A673 (cell line): ENCODE data around the gene SRRD. TPM values are rescaled to one million over a fixed set of nuclear protein-coding genes. Genes with fewer than 3 reads are reported as not detected.

Experiments
- BruUV-seq: library from RNA; stranded (reverse); fragments of 400-500 nt; replicated peaks from 2 replicates; lab custom pipeline; 2021; lab: Mats Ljungman, UMichigan
- CTCF ChIA-PET: fragments of 300-600 bp; sonication (Branson Sonifier 250); formaldehyde crosslinking; loops from one replicate; lab custom pipeline; 2022; ENCODE audit warnings: antibody characterized with exemption; lab: Charles Lee
- POLR2A ChIA-PET: fragments of 300-600 bp; sonication (Branson Sonifier 250); formaldehyde crosslinking; loops from one replicate; lab custom pipeline; 2022; ENCODE audit warnings: antibody characterized with exemption; ENCODE audit not compliant: low non-redundant PET; lab: Charles Lee
- DNase-seq: peaks from one replicate; pipeline ENCODE4 v3.0.0-alpha.2; 2015; ENCODE audit warnings: low spot score
- H3K27ac ChIP-seq: fragments of 200-600 bp; sonication (generic); 2 replicates; pipeline ENCODE4 v1.5.1; 2016; ENCODE audit warnings: mixed run types, low read depth, mild to moderate bottlenecking, mixed read lengths, antibody characterized with exemption, low read length; ENCODE audit not compliant: poor library complexity, severe bottlenecking
- H3K27me3 ChIP-seq: fragments of 200-600 bp; sonication (generic); replicated peaks from 2 replicates; pipeline ENCODE4 v1.6.1; 2017; ENCODE audit warnings: mixed run types, low read depth, mild to moderate bottlenecking, mixed read lengths, antibody characterized with exemption, low read length; ENCODE audit not compliant: insufficient read depth, poor library complexity
- H3K36me3 ChIP-seq: fragments of 200-600 bp; sonication (generic); 2 replicates; pipeline ENCODE4 v1.6.1; 2016; ENCODE audit warnings: mixed run types, mild to moderate bottlenecking, mixed read lengths, antibody characterized with exemption, low read length; ENCODE audit not compliant: insufficient read depth, poor library complexity, severe bottlenecking
- H3K4me1 ChIP-seq: fragments of 200-600 bp; sonication (generic); 2 replicates; pipeline ENCODE4 v1.6.1; 2017; ENCODE audit warnings: mixed run types, mild to moderate bottlenecking, mixed read lengths, antibody characterized with exemption, low read length; ENCODE audit not compliant: insufficient read depth, poor library complexity, severe bottlenecking
- H3K4me3 ChIP-seq: fragments of 200-600 bp; sonication (generic); 2 replicates; pipeline ENCODE4 v1.5.1; 2016; ENCODE audit warnings: low read depth, mixed run types, mild to moderate bottlenecking, mixed read lengths, low read length; ENCODE audit not compliant: poor library complexity, severe bottlenecking
- H3K9me3 ChIP-seq: fragments of 200-600 bp; sonication (generic); 2 replicates; pipeline ENCODE4 v1.6.1; 2016; ENCODE audit warnings: mixed run types, low read depth, mild to moderate bottlenecking, mixed read lengths, antibody characterized with exemption, low read length; ENCODE audit not compliant: poor library complexity, severe bottlenecking
- EZH2 ChIP-seq: fragments of 200-600 bp; sonication (generic); IDR thresholded peaks from 2 replicates; pipeline ENCODE4 v1.6.1; 2017; ENCODE audit warnings: borderline replicate concordance, low read depth, mild to moderate bottlenecking, mixed read lengths, antibody characterized with exemption, low read length; ENCODE audit not compliant: poor library complexity, severe bottlenecking
- intact Hi-C: fragments of 100-400 bp; cut with micrococcal nuclease; formaldehyde crosslinking; loops from one replicate; pipeline ENCODE4 v1.10.0; 2022; ENCODE audit not compliant: unreplicated experiment
- total RNA-seq: library from RNA; stranded (reverse); gene quantifications from 2 replicates; pipeline ENCODE4 v1.2.3, GENCODE V29; 2021
- TF ChIP-seq, protein P1 (sequence below): fragments of 300-800, 200-600 bp; sonication (generic); conservative IDR thresholded peaks from 2 replicates; pipeline ENCODE4 v1.5.1; 2017; ENCODE audit warnings: low read depth, mild to moderate bottlenecking, antibody characterized with exemption, low read length, moderate library complexity, mixed read lengths

Gene SRRD
- total RNA-seq, 1 experiment from 2014 or later, result 28.8 TPM

GRCh38 chr22:26540119-26540518 is 56.4 kb downstream of the SRRD start:
- TF ChIP-seq, protein P1, sequence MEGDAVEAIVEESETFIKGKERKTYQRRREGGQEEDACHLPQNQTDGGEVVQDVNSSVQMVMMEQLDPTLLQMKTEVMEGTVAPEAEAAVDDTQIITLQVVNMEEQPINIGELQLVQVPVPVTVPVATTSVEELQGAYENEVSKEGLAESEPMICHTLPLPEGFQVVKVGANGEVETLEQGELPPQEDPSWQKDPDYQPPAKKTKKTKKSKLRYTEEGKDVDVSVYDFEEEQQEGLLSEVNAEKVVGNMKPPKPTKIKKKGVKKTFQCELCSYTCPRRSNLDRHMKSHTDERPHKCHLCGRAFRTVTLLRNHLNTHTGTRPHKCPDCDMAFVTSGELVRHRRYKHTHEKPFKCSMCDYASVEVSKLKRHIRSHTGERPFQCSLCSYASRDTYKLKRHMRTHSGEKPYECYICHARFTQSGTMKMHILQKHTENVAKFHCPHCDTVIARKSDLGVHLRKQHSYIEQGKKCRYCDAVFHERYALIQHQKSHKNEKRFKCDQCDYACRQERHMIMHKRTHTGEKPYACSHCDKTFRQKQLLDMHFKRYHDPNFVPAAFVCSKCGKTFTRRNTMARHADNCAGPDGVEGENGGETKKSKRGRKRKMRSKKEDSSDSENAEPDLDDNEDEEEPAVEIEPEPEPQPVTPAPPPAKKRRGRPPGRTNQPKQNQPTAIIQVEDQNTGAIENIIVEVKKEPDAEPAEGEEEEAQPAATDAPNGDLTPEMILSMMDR, result no peak
- no peak for TF ChIP-seq EZH2
- no peak overlapping the region for H3K27ac ChIP-seq
- intact Hi-C loops, result no loop called here
- no peaks in the 10 kb centered on the region for H3K4me1 ChIP-seq
- ChIA-PET POLR2A (no interaction called here), CTCF (no interaction called here)
- DNase-seq, result no peak
- no peak overlapping the region for H3K4me3 ChIP-seq
- no TSS peak for BruUV-seq
- H3K9me3 ChIP-seq, result no peaks in the 10 kb centered on the region
- H3K27me3 ChIP-seq, result no peaks in the 10 kb centered on the region
- no peaks in the 10 kb centered on the region for H3K36me3 ChIP-seq

GRCh38 chr22:26541167-26541819 is 57.6 kb downstream of the SRRD start:
- DNase-seq, result no peak
- no TSS peak for BruUV-seq
- H3K27ac ChIP-seq, result no peak overlapping the region
- POLR2A ChIA-PET, result no interaction called here
- no peak overlapping the region for H3K4me3 ChIP-seq
- intact Hi-C loops, result no loop called here
- no peaks in the 10 kb centered on the region for H3K36me3 ChIP-seq
- CTCF ChIA-PET, result no interaction called here
- no peaks in the 10 kb centered on the region for H3K4me1 ChIP-seq
- no peaks in the 10 kb centered on the region for H3K9me3 ChIP-seq
- H3K27me3 ChIP-seq, result no peaks in the 10 kb centered on the region
- TF ChIP-seq EZH2, result no peak
- TF ChIP-seq, protein P1, result no peak

- H3K4me1 ChIP-seq, result no peaks in the 10 kb centered on the region
- TF ChIP-seq, protein P1, result no peak
- no peak for TF ChIP-seq EZH2
- H3K4me3 ChIP-seq, result no peak overlapping the region
- no peaks in the 10 kb centered on the region for H3K36me3 ChIP-seq
- CTCF ChIA-PET, result no interaction called here
- POLR2A ChIA-PET, result no interaction called here
- no TSS peak for BruUV-seq
- no peaks in the 10 kb centered on the region for H3K27me3 ChIP-seq
- no peaks in the 10 kb centered on the region for H3K9me3 ChIP-seq
- H3K27ac ChIP-seq, result no peak overlapping the region
- DNase-seq, result no peak
- intact Hi-C loops, result no loop called here
Measured at GRCh38 chr22:26542831-26543230, 59.2 kb downstream of the SRRD start.

Other genes with a start within 250 kb of the SRRD start
- 1.2 and 1.4 TPM in 2 replicates for gene ASPHD2, start 54.6 kb upstream of the SRRD start, total RNA-seq
- 46.9 and 47.9 TPM in 2 replicates for gene HPS4, start 94 bp upstream of the SRRD start, total RNA-seq
- gene TFIP11, start 28.6 kb downstream of the SRRD start, total RNA-seq, result 44.0 and 46.4 TPM in 2 replicates
- gene TPST2, start 106.3 kb downstream of the SRRD start, total RNA-seq, result 8.2 and 10.9 TPM in 2 replicates
- not detected in 2 replicates for gene CRYBB1, start 134.2 kb downstream of the SRRD start, total RNA-seq
- gene CRYBA4, start 138.1 kb downstream of the SRRD start, total RNA-seq, result not detected in 2 replicates
- 6.2 and 6.8 TPM in 2 replicates for gene MIAT, start 173.7 kb downstream of the SRRD start, total RNA-seq